MM.1S (cell line): ENCODE results near the gene ST8SIA3.

Experiments used
- EZH2 ChIP-seq: fragments of 300-600 bp; sonication (generic); optimal IDR thresholded peaks from 2 replicates; pipeline ENCODE3; 2017; ENCODE audit warnings: low read depth, mild to moderate bottlenecking, antibody characterized with exemption, low read length, mixed read lengths
- TF ChIP-seq, protein P1 (sequence below): fragments of 300-600 bp; sonication (generic); IDR thresholded peaks from 2 replicates; pipeline ENCODE4 v1.5.1; 2016; ENCODE audit warnings: antibody characterized with exemption, low read length, mixed read lengths

DNA sequence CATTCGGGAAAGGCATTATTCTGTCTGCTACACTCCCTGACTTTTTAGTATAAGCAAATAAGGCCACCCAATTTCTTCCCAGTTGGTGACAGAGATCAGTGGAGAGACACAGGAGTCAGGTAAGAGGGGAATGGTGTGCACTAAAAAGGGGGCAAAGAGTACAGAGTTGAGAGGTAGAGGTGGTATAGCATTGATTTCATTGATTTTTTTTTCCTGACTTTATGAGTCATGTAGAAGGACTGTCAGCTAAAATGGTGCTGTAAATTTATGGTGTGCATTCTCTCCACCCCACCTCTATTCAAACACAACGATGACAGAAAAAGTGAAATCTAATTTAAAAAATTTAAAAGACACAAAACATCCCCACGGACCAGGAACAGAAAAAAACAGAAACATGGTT is 23.7 kb upstream of the ST8SIA3 start:
- TF ChIP-seq, protein P1, sequence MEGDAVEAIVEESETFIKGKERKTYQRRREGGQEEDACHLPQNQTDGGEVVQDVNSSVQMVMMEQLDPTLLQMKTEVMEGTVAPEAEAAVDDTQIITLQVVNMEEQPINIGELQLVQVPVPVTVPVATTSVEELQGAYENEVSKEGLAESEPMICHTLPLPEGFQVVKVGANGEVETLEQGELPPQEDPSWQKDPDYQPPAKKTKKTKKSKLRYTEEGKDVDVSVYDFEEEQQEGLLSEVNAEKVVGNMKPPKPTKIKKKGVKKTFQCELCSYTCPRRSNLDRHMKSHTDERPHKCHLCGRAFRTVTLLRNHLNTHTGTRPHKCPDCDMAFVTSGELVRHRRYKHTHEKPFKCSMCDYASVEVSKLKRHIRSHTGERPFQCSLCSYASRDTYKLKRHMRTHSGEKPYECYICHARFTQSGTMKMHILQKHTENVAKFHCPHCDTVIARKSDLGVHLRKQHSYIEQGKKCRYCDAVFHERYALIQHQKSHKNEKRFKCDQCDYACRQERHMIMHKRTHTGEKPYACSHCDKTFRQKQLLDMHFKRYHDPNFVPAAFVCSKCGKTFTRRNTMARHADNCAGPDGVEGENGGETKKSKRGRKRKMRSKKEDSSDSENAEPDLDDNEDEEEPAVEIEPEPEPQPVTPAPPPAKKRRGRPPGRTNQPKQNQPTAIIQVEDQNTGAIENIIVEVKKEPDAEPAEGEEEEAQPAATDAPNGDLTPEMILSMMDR, result no peak
- no peak for TF ChIP-seq EZH2
